ENCODE measurements around the gene FAM234B.

- TF ChIP-seq CTCF (IDR thresholded peaks at IDR 0.05) (no peak), POLR2A (IDR thresholded peaks at IDR 0.05) (no peak)
These were observed 49.1 kb upstream of the FAM234B start for GRCh38 chr12:12995088-12995487.
